GM19025 (cell line): ENCODE data around the gene ZGPAT.
"Not testable (repeated sequence)": the region's sequence is repeated elsewhere in the genome, so short reads cannot be mapped to it uniquely, and the experiment has no call there.

Experiments
- ATAC-seq: cut with Tn5 transposase; IDR thresholded peaks from one replicate; pipeline ENCODE4 v1.9.1; 2021; ENCODE audit warnings: mild to moderate bottlenecking, low read depth, moderate library complexity; ENCODE audit not compliant: unreplicated experiment

The ZGPAT gene

DNA sequence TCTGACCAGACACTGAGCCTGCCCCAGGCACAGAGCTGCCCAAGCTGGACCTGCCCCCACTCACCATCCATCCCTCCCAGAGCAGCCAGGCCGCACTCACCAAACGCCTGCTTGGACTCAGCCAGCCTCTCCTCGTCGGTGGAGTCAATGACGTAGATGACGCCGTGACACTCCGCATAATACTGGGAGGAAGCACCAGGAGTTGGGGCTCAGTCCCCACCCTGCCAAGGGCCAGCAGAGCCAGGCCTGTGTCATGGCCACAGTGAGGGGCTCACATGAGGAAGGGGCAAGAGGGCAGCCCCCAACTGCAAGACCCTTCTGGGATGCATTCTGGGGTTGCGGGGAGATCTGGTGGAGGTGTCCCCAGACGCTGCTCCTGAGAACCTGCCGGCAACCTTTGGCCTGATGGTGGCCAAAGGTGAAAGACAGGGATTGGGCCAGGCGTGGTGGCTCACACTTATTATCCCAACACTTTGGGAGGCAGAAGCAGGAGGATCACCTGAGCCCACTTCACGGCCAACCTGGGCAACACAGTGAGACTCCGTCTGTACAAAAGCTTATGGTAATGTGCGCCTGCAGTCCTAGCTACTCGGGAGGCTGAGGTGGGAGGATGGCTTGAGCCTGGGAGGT lies 5.7 kb upstream of the ZGPAT start:
- no peak for ATAC-seq

DNA sequence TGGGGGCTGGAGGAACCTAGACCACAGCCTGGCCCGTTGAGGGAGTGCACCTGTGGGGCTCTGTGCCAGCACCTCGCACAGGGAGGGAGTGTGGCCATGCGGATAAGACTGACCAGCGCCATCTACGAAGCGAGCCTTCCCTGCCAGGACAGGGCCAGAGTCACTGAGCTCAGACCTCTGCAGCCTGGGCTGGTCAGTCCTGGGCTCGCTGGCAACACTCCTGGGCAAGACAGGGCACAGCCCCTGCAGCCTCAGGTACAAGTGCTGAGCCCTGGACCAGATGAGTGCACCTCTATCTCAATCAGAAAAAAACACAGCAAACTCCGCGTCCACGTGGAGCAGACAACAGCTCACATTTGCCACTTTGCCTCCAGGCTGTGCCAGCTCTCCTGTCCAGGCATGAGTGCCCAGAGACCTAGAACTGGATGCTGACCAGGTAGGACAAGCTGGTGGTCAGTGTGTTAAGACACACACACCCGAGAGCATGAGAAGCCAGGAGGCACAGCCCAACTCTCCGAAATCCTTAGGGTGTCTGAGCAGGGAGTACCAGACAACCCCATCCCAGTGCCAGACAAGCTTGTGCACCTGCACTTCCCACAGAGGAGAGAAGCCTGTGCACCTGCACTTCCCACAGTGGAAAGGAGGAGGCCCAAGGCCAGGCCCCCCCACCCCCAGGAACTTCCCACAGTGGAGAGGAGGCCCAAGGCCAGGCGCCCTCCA lies 4.9 kb upstream of the ZGPAT start:
- no peak for ATAC-seq

DNA sequence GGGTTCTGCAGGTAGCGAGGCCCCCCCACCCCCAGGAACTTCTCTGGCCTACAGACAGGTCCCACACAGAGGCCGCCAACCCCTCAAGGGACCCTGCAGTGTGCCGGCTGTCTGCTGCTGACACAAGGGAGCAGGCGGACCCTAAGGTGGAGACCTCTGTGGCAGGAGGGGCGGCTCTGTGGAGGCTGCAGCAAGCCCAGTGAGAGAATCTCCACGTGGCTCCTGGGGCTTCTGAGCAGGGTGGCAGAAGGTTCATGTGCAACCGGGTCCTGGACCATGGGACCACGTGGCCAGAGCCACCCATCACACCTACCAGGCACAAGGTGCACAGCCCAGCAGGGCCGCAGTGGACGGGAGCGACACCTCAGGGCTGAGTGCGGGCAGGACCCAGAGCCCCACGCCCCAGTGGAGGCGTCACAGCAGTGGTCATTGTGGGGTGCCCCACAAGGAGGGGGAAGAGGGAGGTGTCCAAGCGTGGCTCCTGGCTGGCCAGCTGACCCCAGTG lies 4.3 kb upstream of the ZGPAT start:
- no peak for ATAC-seq

DNA sequence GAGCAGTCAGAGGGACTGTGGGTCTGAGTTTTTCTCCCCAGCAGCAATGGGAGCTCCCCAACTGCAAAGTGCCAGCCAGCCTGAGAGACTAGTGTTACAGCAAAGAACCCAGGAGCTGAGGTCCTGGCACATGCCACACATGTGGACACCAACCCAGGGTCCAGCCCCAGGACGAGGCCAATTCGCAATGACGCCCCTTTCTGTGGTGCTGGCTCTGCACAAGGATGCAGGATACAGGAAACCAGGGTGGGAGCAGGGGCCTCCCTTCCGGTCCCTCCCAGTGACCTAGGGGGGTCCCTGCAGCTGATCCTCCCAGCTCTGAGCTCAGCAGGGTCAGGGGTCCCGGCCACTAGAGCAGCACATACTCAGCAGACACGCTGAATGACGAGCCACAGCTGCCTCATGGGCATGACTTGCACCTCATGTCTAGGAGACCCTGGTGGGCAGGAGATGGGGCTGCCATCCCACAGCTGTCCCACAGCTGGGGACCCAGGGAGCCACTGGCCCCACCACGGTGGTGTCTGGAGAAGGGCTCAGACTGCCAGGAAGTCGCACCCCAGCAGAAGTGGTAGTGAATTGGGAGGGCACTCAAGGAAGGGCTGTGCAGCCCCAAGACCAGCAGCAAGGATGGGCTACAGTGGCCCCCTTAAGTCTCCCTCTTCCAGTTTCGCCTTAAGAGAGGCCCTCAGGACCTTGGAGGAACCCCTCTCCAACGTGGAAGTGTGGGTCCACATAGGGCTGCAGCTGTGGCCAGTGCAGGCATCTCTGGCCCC lies 3.7 kb upstream of the ZGPAT start:
- ATAC-seq: no peak

DNA sequence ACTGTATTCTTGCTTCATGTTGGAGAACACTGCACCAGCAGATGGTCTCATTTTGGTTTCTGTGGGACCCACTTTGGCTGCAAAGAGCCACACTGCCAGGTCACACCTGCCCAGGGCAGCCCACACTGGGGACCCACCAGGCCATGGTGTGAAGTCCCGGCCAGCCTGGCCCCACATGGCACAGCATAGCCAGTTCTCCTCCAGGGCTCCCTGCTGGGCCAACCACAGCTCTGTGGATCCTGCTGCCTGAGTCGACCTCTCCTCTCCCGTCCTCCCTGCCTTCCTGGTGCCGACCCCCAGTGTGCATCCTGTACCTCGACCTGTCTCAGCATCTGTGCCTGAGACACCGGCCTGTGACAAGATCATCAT lies 3.1 kb upstream of the ZGPAT start:
- ATAC-seq: no peak

DNA sequence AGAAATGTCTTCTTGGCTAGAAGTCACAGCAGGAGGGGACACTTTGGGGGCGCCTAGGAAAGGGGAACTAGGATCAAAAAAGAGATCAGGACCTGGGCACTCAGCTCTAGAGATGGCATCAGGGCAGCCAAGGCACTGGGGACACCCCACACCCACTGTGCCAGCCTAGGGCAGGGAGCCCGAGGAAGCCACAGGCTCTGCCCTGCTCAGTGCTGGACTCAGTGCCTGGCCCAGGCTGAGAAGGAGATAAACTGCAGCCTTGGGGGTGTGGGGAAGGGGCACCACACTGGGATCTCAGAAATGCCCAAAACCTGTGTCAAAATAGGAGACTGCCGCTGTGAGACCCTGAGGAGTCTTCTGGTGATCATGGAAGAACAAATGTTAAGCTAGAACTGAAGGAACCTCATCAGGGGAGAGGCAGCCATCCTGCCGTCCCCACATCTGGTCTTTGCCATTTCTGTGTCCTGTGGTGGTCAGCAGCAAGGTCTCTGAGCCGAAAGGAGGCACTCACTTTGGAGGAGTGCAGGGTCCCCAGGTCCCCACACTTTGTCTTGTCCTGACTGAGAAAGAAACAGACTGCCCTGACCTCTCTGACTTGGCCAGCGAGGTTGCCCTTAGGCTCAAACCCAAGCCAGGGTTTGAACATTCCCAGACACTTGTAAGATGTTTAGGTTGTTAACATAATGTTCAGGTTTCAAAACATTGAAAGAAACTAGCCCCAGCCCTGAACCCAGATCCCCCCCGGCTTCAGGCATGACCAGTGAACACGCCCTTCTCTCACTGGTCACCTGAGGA lies 2.4 kb upstream of the ZGPAT start:
- no peak for ATAC-seq

DNA sequence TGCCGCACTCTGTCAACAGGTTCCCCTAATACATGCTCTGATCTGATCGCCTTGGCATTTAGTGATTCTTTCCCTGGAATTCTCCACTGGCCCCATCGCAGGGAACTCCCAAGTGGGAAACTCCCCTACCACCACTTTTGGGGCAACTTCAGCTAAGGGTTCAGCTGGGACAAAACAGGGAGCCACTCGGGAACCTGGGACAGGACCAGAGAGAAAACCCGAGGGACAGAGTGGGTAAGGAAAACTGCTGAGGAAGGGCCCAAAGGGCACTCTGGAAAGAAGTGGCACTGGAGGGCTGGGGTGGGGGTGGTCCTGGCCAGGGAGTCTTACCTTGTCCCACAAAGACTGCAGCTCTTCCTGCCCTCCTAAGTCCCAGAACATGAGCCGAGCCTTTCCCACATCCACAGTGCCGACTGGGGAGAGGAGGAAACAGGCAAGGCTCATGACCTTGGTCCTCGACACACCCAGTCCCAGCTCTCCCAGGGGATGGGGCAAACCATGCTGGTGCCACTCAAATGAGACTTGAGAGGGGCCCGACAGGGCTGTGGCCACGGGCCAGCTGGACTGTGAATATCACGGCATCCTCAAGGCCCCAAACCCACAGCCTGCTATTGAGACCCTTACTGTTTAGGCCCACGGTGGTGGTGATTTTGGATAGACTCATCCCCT lies 1.7 kb upstream of the ZGPAT start:
- no peak for ATAC-seq

DNA sequence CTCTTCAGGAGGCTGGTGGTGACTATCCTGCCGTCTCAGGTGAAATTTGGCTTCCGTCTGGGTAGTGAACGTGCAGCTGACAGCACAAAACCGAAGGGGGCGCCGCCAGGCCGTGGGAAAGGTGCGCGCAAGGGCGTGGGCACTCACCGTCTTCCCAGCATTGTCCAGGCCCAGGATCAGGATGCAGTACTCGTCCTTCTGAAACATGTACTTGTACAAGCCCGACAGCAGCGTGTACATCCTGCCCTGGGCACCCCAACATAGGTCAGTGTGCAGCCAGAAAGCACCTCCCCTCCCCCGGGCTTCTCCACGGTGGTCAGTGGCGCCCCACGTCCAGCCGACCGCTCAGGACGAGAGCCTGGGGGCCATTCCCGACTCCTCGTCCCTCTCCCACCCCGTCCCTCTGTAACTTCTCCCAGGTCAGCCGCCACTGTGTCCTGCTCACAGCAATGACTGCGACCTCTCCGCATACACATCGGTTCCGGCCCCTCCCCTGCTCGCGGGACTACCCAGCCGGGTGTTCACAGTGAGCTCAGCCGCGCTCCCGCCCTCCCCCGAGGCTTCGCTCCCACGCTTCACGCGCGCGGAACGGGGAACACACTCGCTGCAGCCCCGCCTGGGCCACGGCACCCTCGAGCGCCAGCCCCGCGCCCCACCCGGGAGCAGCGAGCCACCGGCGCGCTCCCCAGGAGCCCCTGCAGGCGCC lies 834 bp upstream of the ZGPAT start:
- ATAC-seq: peak; percentile 29

DNA sequence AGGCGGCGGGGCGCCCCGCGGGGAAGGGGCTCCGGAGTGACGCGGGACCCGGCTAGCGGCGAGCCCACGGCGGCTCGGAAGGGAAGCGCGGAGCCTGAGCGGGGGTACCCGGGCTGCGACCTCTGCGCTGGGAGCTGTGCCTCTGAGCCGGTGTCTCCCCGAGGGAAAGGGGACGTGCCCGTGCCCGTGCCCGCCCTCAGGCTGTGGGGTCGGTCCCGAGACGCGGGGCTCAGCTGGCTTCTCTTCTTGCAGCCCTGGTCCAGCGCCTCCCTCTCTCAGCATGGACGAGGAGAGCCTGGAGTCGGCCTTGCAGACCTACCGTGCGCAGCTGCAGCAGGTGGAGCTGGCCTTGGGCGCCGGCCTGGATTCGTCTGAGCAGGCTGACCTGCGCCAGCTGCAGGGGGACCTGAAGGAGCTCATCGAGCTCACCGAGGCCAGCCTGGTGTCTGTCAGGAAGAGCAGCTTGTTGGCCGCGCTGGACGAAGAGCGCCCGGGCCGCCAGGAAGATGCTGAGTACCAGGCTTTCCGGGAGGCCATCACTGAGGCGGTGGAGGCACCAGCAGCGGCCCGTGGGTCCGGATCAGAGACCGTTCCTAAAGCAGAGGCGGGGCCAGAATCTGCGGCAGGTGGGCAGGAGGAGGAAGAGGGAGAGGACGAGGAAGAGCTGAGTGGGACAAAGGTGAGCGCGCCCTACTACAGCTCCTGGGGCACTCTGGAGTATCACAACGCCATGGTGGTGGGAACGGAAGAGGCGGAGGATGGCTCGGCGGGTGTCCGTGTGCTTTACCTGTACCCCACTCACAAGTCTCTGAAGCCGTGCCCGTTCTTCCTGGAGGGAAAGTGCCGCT lies 686 bp downstream of the ZGPAT start:
- peak; percentile 2 for ATAC-seq

DNA sequence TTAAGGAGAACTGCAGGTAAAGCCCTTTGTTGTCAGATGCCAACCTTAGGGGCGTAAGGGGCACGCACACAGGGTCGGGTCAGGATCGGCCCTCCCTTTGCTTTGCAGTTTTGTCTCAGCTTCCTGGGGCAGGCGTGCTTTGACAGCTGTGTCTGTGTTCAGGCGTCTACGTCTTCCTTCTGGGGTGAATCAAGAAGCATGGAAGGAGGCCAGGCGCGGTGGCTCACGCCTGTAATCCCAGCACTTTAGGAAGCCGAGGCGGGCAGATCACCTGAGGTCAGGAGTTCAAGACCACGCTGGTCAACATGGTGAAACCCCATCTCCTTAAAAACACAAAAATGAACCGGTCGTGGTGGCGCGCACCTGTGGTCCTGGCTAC lies 1.3 kb downstream of the ZGPAT start:
- no peak for ATAC-seq

DNA sequence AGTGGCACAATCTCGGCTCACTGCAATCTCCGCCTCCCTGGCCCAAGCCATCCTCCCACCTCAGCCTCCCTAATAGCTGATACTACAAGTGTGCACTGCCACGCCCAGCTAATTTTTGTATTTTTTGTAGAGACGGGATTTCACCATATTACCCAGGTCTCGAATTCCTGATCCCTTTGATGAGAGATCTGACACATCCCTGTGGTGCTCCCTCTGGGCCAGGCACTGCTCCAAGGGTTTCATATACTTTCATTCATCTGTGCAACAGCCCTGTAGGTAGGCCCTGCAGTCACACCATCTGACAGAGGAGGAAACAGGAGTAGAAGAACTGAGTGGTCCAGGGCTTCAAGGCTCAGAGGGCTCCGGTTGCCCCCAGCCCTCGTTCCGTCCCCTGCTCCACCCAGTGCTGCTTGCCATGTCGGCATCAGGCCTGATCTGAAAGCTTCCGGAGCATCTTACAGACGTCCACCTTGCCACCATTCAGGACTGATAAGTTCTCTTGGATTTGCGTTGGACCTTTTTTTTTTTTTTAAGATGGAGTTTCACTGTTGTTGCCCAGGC lies 3.3 kb downstream of the ZGPAT start:
- ATAC-seq: no peak

DNA sequence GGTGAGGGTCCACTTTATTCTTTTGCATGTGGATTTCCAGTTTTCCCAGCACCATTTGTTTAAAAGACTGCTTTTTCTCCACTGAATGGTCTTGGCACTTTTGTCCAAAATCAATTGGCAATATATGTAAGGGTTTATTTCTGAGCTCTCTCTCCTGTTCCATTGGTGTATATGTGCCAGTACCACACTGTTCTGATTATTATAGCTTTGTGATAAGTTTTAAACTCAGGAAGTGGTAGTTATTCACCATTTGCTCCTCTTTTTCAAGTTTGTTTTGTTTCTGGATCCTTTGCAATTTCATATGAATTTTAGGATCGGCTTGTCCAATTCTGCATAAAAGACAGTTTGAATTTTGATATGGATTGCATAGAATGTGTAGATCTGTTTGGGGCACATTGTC lies 4.4 kb downstream of the ZGPAT start:
- ATAC-seq: no peak

DNA sequence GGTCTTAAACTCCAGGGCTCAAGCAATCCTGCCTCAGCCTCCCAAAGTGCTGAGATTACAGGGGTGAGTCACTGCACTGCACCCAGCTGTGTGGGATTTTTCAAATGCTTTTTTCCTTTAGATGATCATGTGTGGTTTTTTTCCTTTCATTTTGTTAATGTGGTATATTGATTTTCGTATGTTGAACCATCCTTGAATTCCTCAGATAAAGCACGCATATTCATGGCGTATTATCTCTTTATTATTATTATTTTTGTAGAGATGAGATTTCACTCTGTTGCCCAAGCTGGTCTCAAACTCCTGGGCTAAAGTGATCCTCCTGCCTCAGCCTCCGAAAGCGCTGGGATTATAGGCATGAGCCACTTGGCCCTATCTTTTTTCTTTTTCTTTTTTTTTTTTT lies 7.0 kb downstream of the ZGPAT start:
- no peak for ATAC-seq

DNA sequence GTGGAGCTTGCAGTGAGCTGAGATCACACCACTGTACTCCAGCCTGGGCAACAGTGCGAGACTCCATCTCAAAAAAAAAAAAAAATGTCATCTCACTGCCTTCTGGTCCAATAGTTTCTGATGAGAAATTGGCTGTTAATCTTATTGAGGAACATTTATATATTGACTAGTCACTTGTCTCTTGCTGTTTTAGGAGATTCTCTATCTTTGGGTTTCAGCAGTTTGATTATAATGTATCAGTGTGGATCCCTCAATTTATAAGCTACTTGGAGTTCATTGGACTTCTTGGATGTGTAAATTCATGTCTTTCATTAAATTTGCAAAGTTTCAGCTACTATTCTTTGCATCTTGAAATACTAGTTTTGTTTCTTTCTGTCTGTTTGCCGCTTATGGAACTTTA lies 11.2 kb downstream of the ZGPAT start:
- no peak for ATAC-seq

DNA sequence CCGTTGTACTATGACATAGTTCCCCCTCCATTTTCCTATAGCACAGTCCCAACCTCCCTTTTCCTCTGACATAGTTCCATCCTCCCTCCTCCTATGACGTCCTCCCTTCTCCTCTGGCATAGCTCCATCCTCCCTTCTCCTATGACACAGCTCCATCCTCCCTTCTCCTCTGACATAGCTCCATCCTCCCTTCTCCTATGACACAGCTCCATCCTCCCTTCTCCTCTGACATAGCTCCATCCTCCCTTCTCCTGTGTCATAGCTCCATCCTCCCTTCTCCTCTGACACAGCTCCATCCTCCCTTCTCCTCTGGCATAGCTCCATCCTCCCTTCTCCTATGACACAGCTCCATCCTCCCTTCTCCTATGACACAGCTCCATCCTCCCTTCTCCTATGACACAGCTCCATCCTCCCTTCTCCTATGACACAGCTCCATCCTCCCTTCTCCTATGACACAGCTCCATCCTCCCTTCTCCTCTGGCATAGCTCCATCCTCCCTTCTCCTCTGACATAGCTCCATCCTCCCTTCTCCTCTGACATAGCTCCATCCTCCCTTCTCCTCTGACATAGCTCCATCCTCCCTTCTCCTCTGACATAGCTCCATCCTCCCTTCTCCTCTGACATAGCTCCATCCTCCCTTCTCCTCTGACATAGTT lies 15.3 kb downstream of the ZGPAT start:
- not testable (repeated sequence) for ATAC-seq

DNA sequence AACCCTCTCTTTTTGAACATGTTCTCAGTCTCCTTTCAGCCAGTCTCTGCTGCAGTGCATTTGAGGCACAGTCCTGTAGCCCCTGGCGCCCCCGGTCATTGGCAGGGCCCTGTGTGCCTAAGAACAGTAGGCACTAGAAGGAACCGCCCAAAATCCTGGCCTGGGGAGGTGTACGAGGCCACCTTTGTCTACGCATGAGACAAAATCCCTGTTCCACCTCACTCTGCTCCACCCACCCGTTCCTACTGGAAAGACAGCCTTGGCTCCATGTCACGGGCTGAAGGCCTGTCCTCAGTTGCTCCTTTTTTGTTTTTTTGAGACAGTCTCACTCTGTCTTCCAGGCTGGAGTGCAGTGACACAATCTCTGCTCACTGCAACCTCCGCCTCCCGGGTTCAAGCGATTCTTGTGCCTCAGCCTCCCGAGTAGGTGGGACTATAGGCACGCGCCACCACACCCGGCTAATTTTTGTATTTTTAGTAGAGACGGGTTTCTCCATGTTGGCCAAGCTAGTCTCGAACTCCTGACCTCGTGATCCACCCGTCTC lies 22.4 kb downstream of the ZGPAT start:
- ATAC-seq: not testable (repeated sequence)

DNA sequence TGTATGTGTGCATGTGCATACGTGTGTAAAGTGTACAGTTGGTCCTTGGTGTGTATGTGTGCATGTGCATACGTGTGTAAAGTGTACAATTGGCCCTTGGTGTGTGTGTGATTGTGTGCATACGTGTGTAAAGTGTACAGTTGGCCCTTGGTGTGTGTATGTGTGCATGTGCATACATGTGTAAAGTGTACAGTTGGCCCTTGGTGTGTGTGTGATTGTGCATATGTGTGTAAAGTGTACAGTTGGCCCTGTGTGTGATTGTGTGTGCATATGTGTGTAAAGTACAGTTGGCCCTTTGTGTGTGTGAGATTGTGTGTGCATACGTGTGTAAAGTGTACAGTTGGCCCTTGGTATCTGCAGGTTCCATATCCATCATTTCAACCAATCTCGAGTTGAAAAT lies 23.6 kb downstream of the ZGPAT start:
- no peak for ATAC-seq
